ENCODE data around the gene GSK3A.

DNA sequence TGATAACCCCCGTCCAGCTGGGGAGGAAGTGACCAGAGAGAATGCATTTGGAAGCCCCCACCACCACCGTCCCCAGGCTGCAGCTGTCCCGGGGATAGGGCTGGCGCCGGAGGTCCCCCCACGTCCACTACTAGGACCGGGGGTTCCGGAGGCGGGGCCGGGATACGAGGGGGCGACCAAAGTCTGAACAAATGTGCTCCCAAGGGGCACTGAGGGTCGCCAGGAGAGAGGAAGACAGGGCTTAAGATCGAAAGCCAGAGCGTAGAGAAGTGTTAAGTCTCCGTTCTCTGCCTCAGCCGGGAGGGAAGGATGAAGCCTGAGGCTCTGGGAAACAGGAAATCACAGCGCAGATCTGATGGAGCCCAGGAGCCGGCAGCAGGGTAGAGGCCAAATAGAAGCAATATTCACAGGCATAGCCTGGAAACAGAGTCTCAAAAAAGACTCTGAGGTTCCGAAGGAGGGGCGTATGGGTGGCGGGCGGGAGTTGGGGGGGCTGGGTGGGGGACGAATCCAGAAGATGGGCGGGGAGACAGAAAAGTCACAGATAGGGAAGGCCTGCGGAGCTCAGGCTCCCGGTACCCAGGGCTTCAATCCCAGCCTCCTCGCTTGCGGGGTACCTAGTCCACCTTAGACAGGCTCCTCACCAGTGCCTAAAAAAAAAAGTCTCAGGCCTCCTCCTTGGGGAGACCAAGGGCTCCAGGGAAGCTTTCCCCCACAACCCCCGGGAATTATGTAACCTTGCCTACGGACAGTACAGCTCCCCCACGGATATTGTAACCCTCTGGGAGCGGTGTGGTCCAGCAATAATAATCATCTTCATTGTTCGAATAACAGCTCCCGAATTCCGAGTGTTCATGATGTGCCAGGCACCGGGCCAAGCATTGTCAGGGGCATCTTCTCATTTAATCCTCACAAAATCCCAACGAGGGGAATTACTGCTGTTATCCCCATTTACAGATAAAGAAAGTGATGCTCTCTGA is 13.7 kb upstream of the GSK3A start:
- TF ChIP-seq, protein P1, sequence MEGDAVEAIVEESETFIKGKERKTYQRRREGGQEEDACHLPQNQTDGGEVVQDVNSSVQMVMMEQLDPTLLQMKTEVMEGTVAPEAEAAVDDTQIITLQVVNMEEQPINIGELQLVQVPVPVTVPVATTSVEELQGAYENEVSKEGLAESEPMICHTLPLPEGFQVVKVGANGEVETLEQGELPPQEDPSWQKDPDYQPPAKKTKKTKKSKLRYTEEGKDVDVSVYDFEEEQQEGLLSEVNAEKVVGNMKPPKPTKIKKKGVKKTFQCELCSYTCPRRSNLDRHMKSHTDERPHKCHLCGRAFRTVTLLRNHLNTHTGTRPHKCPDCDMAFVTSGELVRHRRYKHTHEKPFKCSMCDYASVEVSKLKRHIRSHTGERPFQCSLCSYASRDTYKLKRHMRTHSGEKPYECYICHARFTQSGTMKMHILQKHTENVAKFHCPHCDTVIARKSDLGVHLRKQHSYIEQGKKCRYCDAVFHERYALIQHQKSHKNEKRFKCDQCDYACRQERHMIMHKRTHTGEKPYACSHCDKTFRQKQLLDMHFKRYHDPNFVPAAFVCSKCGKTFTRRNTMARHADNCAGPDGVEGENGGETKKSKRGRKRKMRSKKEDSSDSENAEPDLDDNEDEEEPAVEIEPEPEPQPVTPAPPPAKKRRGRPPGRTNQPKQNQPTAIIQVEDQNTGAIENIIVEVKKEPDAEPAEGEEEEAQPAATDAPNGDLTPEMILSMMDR (IDR thresholded peaks at IDR 0.05; ENCODE audit: insufficient read depth, low read depth, low read length), result no peak
- no peak for TF ChIP-seq EZH2 (IDR thresholded peaks at IDR 0.05; ENCODE audit: insufficient read depth, low read length)
